Sigmoid colon (tissue), 4 donors: Measurements from ENCODE around the gene ADGRG6.

Source experiments
- CTCF ChIP-seq, 4 experiments: fragments of 450-650 bp in 3 of 4; fragments of 200-600 bp in 1 of 4; IDR thresholded peaks; one replicate each; pipeline ENCODE4 v1.5.1; 2016 to 2019; ENCODE audit warnings: antibody characterized with exemption in 4 of 4, mild to moderate bottlenecking in 3 of 4, moderate library complexity in 2 of 4
- EP300 ChIP-seq, 4 donors: sonication (generic); formaldehyde crosslinking; IDR thresholded peaks; one replicate each; pipeline ENCODE4 v1.6.1; 2017; ENCODE audit warnings: antibody characterized with exemption in 4 of 4
- POLR2AphosphoS5 ChIP-seq, 4 donors: sonication (generic); formaldehyde crosslinking; IDR thresholded peaks; one replicate each; pipeline ENCODE4 v1.6.1; 2017; ENCODE audit warnings: antibody characterized with exemption in 4 of 4

- no peak for TF ChIP-seq CTCF (IDR thresholded peaks at IDR 0.05)
- TF ChIP-seq POLR2AphosphoS5 (IDR thresholded peaks at IDR 0.05), result no peak
- no peak for TF ChIP-seq EP300 (IDR thresholded peaks at IDR 0.05)
Measured at GRCh38 chr6:142286088-142286409, 15.8 kb upstream of the ADGRG6 start.
